ENCODE measurements around the gene IWS1.

IWS1 gene

DNA sequence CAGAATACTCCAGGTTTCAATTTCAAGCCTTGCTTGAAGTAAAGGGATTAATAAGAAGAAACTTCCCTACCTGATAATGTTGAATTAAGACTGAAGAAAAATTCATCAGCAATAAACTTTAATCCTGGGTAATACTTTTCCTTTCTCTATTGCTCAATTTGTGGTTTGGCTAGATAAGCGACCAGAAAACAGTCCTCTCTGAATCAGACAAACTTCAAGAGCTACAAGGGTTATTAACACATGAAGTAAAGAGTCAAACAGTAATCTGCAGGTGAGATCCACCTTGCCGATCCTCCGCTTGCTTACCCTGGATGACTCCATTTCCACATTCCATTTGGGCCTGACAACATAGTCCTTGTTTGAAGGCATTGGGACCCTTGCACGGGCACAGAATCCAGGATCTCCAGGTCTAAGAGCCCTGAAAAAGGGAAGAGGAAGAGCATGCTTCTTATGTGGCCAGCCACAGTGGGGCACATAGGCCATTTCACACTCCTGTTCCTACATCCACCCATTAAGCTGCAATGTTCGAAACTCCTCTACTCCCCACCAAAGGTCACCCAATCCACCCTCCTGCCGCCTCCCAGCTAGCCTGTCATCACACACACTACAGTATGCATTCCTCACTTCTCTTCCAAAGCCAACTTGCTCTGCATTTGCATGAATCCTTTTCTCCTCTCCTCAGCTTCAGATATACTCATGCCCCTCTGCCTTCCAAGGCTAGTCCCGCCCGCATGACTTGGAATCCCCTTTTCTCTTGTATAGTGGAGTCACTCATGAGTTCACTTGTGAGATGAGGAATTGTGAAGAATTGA is 39.8 kb downstream of the IWS1 start:
- FAIRE-seq: no peak

- FAIRE-seq: no peak
Observed at GRCh38 chr2:127485694-127486071, 40.6 kb downstream of the IWS1 start.

- FAIRE-seq: no peak
Observed at GRCh38 chr2:127485051-127485693, 41.1 kb downstream of the IWS1 start.

GRCh38 chr2:127482031-127482430 is 44.3 kb downstream of the IWS1 start:
- FAIRE-seq: no peak

DNA sequence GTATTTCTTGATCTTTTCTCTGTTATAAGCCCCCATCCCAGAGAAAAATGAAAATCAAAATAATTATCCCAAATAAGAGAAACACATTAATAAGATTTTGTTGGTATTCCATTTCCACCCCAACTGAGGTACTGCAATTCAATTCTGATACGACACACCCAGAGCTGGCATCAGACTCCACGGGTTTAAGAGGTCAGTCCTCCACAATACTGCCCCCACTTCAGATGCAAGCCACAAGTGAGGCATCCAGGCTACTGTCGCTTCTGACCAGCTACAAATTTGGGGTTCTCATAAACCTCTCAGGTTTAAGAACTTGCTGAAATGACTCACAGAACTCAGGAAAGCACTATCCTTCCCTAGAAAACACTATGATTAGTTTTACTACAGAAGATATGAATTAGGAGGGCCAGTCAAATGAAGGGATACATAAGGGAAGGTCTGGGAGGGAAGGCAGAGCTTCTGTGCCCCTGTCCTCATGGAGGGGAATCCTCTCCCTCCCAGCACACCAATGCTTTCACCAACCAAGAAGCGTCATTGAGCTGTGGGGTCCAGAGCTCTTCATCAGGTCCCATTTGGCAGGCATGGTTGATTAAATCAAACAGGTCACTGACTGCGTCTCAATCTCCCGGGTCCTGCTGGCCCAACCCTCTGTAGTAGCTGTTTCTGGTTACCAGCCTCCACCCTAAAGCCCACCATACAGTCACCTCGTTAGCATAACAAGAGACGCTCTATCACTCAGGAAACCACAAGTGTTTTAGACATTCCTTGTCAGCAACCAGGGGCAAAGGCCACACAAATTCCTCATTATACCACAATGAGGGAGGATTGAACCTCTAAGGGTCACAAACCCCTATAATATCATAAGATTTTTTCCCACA is 46.2 kb downstream of the IWS1 start:
- FAIRE-seq: no peak

DNA sequence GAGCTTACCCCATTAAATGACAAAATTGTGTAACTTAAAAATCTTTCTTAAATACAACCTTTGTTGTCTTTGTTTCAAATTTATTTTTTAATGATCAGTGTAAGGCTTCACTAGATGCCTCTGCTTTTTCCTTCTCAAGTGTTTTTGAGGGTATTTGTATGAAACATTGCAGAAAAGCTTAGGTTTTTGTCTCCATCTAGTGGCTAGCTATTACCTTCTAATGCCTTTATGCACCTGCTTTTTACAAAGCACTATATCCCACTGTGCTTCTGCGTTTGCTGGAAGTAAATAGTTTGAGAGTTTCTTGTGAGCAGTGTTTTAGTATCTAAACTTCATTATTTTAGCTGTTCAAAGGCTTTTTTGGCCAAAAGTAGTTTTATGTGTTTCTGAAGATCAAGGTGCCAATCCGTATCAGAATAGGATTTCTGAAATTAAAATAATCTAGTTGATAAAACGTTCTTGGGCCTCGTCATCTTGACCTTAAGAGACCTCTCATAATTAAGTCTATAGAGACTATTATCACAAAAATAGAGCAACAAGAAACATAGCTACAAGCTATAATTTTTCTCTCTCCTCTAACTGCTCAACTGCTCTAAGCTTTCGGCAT is 47.0 kb downstream of the IWS1 start:
- no peak for FAIRE-seq

- FAIRE-seq: no peak
Observed at GRCh38 chr2:127475788-127476187, 50.5 kb downstream of the IWS1 start.

DNA sequence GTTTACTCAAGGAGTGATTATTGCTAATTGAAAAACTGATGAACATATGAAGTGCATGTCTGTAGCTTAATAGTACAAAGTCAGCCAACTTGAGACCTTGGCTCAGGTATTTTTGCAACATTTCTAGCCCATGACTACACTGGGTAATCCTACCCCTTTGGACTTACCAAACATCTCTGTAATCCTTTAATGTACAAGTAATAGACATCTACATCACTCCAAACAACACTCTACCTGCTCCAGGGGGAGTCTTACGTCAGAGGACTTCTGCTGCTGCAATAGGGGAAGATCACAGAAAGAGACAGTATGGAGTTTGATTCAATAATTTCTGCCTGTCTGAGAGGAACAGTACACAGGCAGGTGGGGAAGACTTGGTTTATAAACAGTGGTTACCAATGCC is 54.0 kb downstream of the IWS1 start:
- no peak for FAIRE-seq

DNA sequence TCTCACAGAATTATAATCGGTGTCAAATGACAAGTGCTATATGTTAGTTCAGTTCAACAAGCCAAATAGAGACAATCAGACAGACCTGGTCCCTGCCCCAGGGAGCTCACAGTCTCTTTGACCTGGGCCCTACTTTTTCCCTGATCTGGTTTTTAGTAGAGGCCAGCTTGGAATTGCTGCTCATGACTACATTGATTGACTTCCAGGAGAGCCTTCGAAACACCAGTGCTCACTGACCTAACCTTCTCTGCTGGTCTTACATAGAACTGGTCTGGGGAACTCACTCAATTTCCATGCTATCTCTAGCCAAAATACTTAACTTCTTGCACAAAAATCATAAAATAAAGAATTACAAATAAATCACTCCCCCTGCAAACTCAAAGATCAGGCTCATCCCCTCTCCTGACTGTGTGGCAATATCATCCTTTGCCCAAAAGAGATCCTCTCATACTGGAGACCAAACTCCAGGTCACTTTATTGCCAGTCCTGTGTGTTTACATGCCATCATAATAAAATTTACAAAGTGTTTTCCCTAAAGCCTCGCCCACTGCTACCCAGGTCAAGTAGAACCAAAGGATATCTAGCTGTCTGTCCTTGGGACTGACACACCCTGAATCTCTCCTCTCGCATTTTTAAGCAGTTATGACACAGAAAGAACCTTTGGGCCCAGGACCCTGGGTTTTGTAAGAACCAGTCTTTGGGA is 54.9 kb downstream of the IWS1 start:
- FAIRE-seq: no peak

GRCh38 chr2:127469974-127470373 is 56.3 kb downstream of the IWS1 start:
- no peak for FAIRE-seq

DNA sequence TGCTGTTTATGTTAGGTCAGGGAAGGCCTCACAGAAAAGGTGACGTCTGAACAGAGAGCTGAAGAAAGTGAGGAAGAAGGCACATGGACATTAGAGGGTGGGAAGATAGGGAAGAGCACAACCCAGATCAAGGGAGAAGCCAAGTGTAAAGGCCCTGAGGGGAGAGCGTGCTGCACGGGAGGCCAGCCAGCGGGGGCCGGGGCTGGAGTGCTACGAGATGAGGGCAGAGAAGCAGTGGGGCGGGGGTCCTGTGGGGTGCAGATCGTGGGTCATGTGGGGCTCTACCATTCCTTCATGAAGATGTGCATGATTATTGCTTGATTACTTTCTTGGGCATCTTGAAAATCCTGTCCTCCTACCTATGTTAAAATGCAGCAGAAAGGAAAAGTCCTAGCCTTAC is 57.2 kb downstream of the IWS1 start:
- FAIRE-seq: no peak

- no peak for FAIRE-seq
Observed at GRCh38 chr2:127465258-127465657, 61.0 kb downstream of the IWS1 start.

GRCh38 chr2:127464470-127465257 is 61.6 kb downstream of the IWS1 start:
- FAIRE-seq: no peak

GRCh38 chr2:127463155-127463991 is 62.9 kb downstream of the IWS1 start:
- FAIRE-seq: no peak

DNA sequence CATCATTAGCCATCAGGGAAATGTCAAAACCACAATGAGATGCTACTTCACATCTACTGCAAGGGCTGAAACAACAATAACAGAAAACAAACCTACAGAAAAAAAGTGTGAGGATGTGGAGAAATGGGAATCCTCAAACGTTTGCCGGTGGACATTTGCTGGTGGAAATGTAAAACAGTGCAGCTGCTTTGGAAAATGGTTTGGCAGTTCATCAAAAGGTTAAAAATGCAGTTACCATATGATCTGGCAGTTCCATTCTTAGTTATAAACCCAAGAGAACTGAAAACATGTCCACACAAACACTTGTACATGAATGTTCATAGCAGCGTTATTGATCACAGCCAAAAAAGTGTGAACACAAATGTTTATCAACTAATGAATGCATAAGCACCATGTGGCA is 63.8 kb downstream of the IWS1 start:
- no peak for FAIRE-seq

- no peak for FAIRE-seq
Observed at GRCh38 chr2:127456960-127457359, 69.3 kb downstream of the IWS1 start.

GRCh38 chr2:127455566-127456493 is 70.5 kb downstream of the IWS1 start:
- no peak for FAIRE-seq

GRCh38 chr2:127454595-127455565 is 71.4 kb downstream of the IWS1 start:
- no peak for FAIRE-seq

All from colon (tissue), 2 donors.